Measurements from ENCODE around the gene CFAP410. TPM values are rescaled to one million over a fixed set of nuclear protein-coding genes. Genes with fewer than 3 reads are reported as not detected.

CFAP410 gene
- total RNA-seq, 4 donors from 2014 or later, result 10.6 to 23.0 (median 20.0) TPM

GRCh38 chr21:44335266-44336059, 3.7 kb downstream of the CFAP410 start:
- Histone ChIP-seq H3K27ac (no peak overlapping the region), H3K9me3 (no peaks in the 10 kb centered on the region), H3K36me3 (peaks cover 0 to 4% of the 10 kb centered on the region in 2 donors), H3K4me1 (peaks cover 9 to 16% of the 10 kb centered on the region in 2 donors), H3K4me3 (no peak overlapping the region), H3K27me3 (no peaks in the 10 kb centered on the region)
- TF ChIP-seq POLR2A (IDR thresholded peaks at IDR 0.05), result no peak
- TF ChIP-seq, protein P1, sequence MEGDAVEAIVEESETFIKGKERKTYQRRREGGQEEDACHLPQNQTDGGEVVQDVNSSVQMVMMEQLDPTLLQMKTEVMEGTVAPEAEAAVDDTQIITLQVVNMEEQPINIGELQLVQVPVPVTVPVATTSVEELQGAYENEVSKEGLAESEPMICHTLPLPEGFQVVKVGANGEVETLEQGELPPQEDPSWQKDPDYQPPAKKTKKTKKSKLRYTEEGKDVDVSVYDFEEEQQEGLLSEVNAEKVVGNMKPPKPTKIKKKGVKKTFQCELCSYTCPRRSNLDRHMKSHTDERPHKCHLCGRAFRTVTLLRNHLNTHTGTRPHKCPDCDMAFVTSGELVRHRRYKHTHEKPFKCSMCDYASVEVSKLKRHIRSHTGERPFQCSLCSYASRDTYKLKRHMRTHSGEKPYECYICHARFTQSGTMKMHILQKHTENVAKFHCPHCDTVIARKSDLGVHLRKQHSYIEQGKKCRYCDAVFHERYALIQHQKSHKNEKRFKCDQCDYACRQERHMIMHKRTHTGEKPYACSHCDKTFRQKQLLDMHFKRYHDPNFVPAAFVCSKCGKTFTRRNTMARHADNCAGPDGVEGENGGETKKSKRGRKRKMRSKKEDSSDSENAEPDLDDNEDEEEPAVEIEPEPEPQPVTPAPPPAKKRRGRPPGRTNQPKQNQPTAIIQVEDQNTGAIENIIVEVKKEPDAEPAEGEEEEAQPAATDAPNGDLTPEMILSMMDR (IDR thresholded peaks at IDR 0.05 in 4 of 5, conservative IDR thresholded peaks at IDR 0.05 in 1 of 5), result no peak
- ATAC-seq (no peak), DNase-seq (no peak)
- in situ Hi-C loops (cut with MboI; ENCODE audit: low sequenced_read_pairs in 4 of 4), result loop anchor here in 1 of 4 donors (25.0 kb wide), 1 partner anchor 452 kb away; no protein-coding TSS in a partner anchor
- intact Hi-C loops (cut with DNase I; ENCODE audit: low total_unique reads), result loop anchor here (5.0 to 10.0 kb wide), 4 partner anchors 482 to 1989 kb away; partner anchors contain the start of genes C21orf58, PCNT, RRP1 and SUMO3

- ATAC-seq (no peak), DNase-seq (no peak)
- intact Hi-C loops (cut with DNase I; ENCODE audit: low total_unique reads) (loop anchor here (5.0 to 10.0 kb wide), 4 partner anchors 483 to 1990 kb away; partner anchors contain the start of genes C21orf58, PCNT, RRP1 and SUMO3), in situ Hi-C loops (cut with MboI; ENCODE audit: low sequenced_read_pairs in 4 of 4) (loop anchor here in 1 of 4 donors (25.0 kb wide), 1 partner anchor 453 kb away; no protein-coding TSS in a partner anchor)
- H3K27ac ChIP-seq, result no peak overlapping the region
- no peak overlapping the region for H3K4me3 ChIP-seq
- H3K9me3 ChIP-seq, result no peaks in the 10 kb centered on the region
- H3K36me3 ChIP-seq, result peaks cover 0 to 4% of the 10 kb centered on the region in 2 donors
- H3K4me1 ChIP-seq, result peaks cover 3 to 9% of the 10 kb centered on the region in 2 donors
- TF ChIP-seq, protein P1 (IDR thresholded peaks at IDR 0.05 in 4 of 5, conservative IDR thresholded peaks at IDR 0.05 in 1 of 5), result no peak
- no peak for TF ChIP-seq POLR2A (IDR thresholded peaks at IDR 0.05)
- H3K27me3 ChIP-seq, result no peaks in the 10 kb centered on the region
Measured at GRCh38 chr21:44334329-44335030, 4.7 kb downstream of the CFAP410 start.

DNA sequence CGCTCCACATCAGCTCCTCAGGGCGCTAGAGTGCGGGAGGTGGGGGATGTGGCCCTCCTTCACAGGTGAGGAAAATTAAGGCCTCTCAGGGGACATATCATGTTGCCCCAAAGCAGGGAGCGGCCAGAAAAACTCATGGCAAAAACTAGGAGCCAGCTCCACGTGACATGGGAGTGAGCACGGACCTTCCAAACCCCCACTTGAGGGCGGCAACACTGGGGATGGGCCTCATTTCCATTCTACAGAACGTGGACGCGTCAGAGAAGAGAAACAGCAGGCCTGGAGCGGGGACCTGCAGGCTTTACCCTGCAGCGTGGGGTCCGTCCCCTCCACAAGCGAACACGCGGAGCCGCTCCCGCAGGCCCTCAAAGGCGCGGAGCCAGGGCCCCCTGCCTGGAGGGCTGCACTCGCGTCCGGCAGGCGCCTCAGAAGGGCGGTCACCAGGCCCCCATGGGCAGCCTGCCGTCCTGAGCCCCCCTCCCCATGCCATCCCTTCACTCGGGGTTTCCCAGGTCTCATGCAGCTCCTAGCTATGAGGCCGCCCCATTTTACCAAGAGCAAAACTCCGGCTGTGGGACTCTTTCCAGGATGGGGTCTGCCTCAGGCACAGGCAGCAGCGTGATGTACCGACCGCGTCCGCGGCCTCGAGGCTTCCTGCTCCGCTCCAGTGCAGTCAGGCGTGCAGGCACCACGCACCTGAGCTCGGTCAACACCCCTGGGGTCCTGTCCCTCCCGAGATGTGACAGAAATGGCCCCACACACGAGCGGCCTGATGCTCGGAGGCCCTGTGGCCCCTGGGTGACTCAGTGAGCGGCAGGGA, 5.5 kb downstream of the CFAP410 start:
- TF ChIP-seq, protein P1 (IDR thresholded peaks at IDR 0.05 in 4 of 5, conservative IDR thresholded peaks at IDR 0.05 in 1 of 5), result no peak
- no peak for TF ChIP-seq POLR2A (IDR thresholded peaks at IDR 0.05)
- no peak for DNase-seq
- intact Hi-C loops (cut with DNase I; ENCODE audit: low total_unique reads), result loop anchor here (10.0 kb wide), 2 partner anchors 801 to 1991 kb away; partner anchors contain the start of genes C21orf58 and PCNT
- no peaks in the 10 kb centered on the region for H3K9me3 ChIP-seq
- in situ Hi-C loops (cut with MboI; ENCODE audit: low sequenced_read_pairs in 4 of 4), result loop anchor here in 1 of 4 donors (25.0 kb wide), 1 partner anchor 454 kb away; no protein-coding TSS in a partner anchor
- H3K4me3 ChIP-seq, result no peak overlapping the region
- ATAC-seq, result no peak
- H3K27me3 ChIP-seq, result no peaks in the 10 kb centered on the region
- peaks cover 3 to 9% of the 10 kb centered on the region in 2 donors for H3K4me1 ChIP-seq
- peaks cover 0 to 4% of the 10 kb centered on the region in 2 donors for H3K36me3 ChIP-seq
- H3K27ac ChIP-seq, result no peak overlapping the region

GRCh38 chr21:44332965-44333364, 6.2 kb downstream of the CFAP410 start:
- no peaks in the 10 kb centered on the region for H3K9me3 ChIP-seq
- H3K27ac ChIP-seq, result no peak overlapping the region
- no peak overlapping the region for H3K4me3 ChIP-seq
- H3K27me3 ChIP-seq, result no peaks in the 10 kb centered on the region
- DNase-seq, result no peak
- no peak for TF ChIP-seq POLR2A (IDR thresholded peaks at IDR 0.05)
- ATAC-seq, result no peak
- in situ Hi-C loops (cut with MboI; ENCODE audit: low sequenced_read_pairs in 4 of 4), result loop anchor here in 1 of 4 donors (25.0 kb wide), 1 partner anchor 454 kb away; no protein-coding TSS in a partner anchor
- H3K4me1 ChIP-seq, result peaks cover 3 to 4% of the 10 kb centered on the region in 2 donors
- peaks cover 0 to 4% of the 10 kb centered on the region in 2 donors for H3K36me3 ChIP-seq
- intact Hi-C loops (cut with DNase I; ENCODE audit: low total_unique reads), result loop anchor here (10.0 kb wide), 2 partner anchors 802 to 1992 kb away; partner anchors contain the start of genes C21orf58 and PCNT
